ENCODE results near the gene COMMD10. TPM values are rescaled to one million over a fixed set of nuclear protein-coding genes. Genes with fewer than 3 reads are reported as not detected.

COMMD10 gene
- total RNA-seq, 4 donors from 2014 or later: 14.2 to 113 (median 32.3) TPM

- DNase-seq: no peak
- H3K4me3 ChIP-seq: no peak overlapping the region
- no peaks in the 10 kb centered on the region for H3K27me3 ChIP-seq
- no peaks in the 10 kb centered on the region for H3K36me3 ChIP-seq
- H3K4me1 ChIP-seq: no peaks in the 10 kb centered on the region
- H3K27ac ChIP-seq: no peak overlapping the region
- TF ChIP-seq CTCF (IDR thresholded peaks at IDR 0.05) (no peak), POLR2A (IDR thresholded peaks at IDR 0.05) (no peak)
- H3K9me3 ChIP-seq: no peaks in the 10 kb centered on the region
Measured at GRCh38 chr5:116152169-116152568, 67.3 kb downstream of the COMMD10 start.

- Histone ChIP-seq H3K36me3 (no peaks in the 10 kb centered on the region), H3K27ac (no peak overlapping the region), H3K9me3 (no peaks in the 10 kb centered on the region), H3K4me3 (no peak overlapping the region), H3K27me3 (no peaks in the 10 kb centered on the region), H3K4me1 (no peaks in the 10 kb centered on the region)
- TF ChIP-seq POLR2A (IDR thresholded peaks at IDR 0.05) (no peak), CTCF (IDR thresholded peaks at IDR 0.05) (no peak)
- no peak for DNase-seq
Measured at GRCh38 chr5:116153687-116154174, 68.9 kb downstream of the COMMD10 start.

GRCh38 chr5:116154252-116154651 is 69.4 kb downstream of the COMMD10 start:
- no peak for DNase-seq
- Histone ChIP-seq H3K27ac (no peak overlapping the region), H3K4me3 (no peak overlapping the region), H3K36me3 (no peaks in the 10 kb centered on the region), H3K9me3 (no peaks in the 10 kb centered on the region), H3K27me3 (no peaks in the 10 kb centered on the region), H3K4me1 (no peaks in the 10 kb centered on the region)
- TF ChIP-seq POLR2A (IDR thresholded peaks at IDR 0.05) (no peak), CTCF (IDR thresholded peaks at IDR 0.05) (no peak)

GRCh38 chr5:116154931-116155330 is 70.1 kb downstream of the COMMD10 start:
- Histone ChIP-seq H3K27me3 (no peaks in the 10 kb centered on the region), H3K9me3 (no peaks in the 10 kb centered on the region), H3K27ac (no peak overlapping the region), H3K4me1 (no peaks in the 10 kb centered on the region), H3K4me3 (no peak overlapping the region), H3K36me3 (no peaks in the 10 kb centered on the region)
- no peak for DNase-seq
- TF ChIP-seq POLR2A (IDR thresholded peaks at IDR 0.05) (no peak), CTCF (IDR thresholded peaks at IDR 0.05) (no peak)

GRCh38 chr5:116157902-116158301 is 73.1 kb downstream of the COMMD10 start:
- no peaks in the 10 kb centered on the region for H3K36me3 ChIP-seq
- TF ChIP-seq POLR2A (IDR thresholded peaks at IDR 0.05): no peak
- no peak for TF ChIP-seq CTCF (IDR thresholded peaks at IDR 0.05)

GRCh38 chr5:116159006-116159405 is 74.2 kb downstream of the COMMD10 start:
- H3K27ac ChIP-seq: no peak overlapping the region
- no peaks in the 10 kb centered on the region for H3K36me3 ChIP-seq
- no peaks in the 10 kb centered on the region for H3K4me1 ChIP-seq
- H3K4me3 ChIP-seq: no peak overlapping the region
- no peaks in the 10 kb centered on the region for H3K27me3 ChIP-seq
- no peak for DNase-seq
- no peak for TF ChIP-seq POLR2A (IDR thresholded peaks at IDR 0.05)
- TF ChIP-seq CTCF (IDR thresholded peaks at IDR 0.05): no peak
- no peaks in the 10 kb centered on the region for H3K9me3 ChIP-seq

More at GRCh38 chr5:116157902-116158301, 73.1 kb downstream of the COMMD10 start:
- no peaks in the 10 kb centered on the region for H3K9me3 ChIP-seq
- H3K27me3 ChIP-seq: no peaks in the 10 kb centered on the region
- H3K4me3 ChIP-seq: no peak overlapping the region
- no peaks in the 10 kb centered on the region for H3K4me1 ChIP-seq
- no peak for DNase-seq
- no peak overlapping the region for H3K27ac ChIP-seq

All from Peyer's patch (tissue), 4 donors.